ENCODE measurements around the gene PACS2.

- TF ChIP-seq POLR2A (IDR thresholded peaks at IDR 0.05) (no peak), CTCF (IDR thresholded peaks at IDR 0.05) (no peak)
These were observed 131.6 kb downstream of the PACS2 start for GRCh38 chr14:105445901-105446845.
